Pons (tissue), 1 donor: ENCODE data around the gene FXYD3.

Experiments used
- DNase-seq: peaks from one replicate; pipeline ENCODE4 v3.0.0-alpha.2; 2016; ENCODE audit warnings: low spot score

Gene FXYD3

DNA sequence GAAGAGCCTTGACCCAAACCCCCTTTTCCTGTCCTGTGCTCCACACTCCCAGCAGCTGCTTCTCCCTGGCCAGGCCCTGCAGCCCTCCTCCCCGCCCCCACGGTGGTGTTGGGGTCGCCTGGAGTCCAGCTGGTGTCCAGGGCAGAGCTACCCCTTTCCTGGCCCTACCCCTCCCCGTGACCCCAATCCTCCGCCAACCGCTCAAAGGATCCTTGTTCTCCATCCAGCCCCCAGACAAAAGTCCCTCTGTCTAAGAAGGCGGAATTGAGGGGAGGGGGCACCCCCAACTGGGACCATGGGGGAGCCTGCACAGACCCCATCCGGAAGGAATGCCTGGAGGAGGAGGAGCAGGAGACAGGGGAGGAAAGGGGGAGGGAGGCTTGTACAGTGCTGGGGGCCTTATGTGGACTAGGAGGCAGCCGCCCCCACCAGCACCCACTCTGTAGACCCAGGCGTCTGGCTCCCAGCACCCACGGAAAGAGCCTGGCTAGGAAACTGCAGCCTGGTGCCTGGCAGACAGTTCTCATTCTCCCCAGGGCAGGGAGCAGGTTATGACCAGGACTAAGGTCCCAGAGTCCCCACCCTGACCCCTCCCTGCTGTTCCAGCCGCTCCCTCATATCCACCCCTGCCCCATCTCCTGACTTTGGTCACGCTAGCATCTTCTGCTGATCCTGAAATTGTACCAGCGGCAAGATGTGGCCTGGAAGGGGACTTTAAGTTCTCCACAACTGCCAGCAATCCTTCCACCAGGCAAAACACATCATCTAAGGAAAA, at the start of gene FXYD3:
FXYD3 (plus strand) TSS at position 647 of the 775 bp plus-strand sequence. CDS start 3,554 bp downstream, outside the sequence.
- peak; percentile 95 for DNase-seq

DNA sequence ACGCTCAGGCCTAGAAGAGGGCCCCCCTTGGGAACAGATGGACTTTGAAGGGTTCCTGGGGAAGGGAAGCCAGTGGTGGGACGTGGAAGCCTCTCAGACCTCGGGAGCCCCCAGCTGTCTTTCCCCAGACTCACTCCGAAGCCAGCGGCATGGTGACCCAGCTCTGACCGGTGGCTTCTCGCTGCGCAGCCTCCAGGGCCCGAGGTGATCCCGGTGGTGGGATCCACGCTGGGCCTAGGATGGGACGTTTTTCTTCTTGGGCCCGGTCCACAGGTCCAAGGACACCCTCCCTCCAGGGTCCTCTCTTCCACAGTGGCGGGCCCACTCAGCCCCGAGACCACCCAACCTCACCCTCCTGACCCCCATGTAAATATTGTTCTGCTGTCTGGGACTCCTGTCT, 49.5 kb upstream of the FXYD3 start:
- DNase-seq, result no peak

DNA sequence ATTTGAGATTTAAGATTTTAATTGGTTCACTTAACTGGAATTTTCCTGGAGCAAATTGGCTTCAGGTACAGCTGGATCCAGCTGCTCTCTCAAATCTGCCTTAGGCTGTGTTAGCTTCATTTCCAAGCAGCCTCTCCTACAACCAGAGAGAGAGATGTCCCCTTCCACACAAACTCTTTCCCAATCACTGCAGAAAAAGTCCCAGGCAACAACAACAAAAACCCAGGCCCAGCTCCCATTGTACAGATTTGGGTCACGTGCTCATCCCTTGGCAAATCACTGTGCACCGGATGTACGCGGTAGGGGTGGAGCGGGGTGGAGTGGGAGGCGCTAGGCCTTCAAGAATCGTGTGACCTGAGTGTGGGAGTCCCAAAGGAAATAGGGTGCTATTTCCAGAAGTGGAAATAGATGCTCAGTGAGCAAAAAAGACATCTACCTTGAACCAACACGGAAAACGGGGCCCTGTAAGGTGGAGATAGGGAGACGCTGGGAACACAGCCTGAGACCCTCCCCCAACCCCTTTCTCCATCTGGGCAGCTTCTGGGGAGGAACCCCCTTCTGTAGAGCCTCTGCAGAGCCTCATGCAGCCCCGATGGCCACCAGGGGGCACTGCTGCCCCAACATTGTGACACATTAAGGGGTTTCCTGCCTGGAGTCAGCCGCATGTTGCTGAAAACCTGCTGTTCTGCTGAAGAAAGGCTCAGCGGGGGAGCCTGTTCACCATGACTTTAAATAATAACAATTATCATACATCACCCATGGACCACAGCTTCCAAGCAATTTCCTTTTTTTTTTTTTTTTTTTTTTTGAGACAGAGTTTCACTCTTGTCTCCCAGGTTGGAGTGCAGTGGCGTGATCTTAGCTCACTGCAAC, 48.7 kb upstream of the FXYD3 start:
- DNase-seq, result peak; percentile 89

DNA sequence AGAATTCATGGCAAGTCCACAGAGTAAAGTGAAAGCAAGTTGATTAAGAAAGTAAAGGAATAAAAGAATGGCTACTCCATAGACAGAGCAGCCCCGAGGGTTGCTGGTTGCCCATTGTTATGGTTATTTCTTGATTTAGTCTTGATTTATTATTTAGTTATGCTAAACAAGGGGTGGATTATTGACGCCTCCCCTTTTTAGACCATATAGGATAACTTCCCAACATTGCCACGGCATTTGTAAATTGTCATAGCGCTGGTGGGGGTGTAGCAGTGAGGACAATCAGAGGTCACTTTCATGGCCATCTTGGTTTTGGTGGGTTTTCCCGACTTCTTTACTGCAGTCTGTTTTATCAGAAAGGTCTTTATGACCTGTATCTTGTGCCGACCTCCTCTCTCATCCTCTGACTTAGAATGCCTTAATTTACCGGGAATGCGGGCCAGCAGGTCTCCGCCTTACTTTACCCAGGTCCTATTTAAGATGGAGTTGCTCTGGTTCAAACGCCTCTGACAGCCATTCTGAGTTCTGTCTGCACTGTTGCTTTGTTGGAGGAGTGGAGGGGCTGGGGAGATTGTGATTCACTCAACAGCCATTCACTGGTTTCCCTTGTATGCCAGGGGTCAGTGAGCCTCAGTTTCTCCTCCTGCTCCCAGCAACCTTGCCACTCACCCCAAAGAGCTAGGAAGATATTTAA, 46.5 kb upstream of the FXYD3 start:
- DNase-seq, result no peak

DNA sequence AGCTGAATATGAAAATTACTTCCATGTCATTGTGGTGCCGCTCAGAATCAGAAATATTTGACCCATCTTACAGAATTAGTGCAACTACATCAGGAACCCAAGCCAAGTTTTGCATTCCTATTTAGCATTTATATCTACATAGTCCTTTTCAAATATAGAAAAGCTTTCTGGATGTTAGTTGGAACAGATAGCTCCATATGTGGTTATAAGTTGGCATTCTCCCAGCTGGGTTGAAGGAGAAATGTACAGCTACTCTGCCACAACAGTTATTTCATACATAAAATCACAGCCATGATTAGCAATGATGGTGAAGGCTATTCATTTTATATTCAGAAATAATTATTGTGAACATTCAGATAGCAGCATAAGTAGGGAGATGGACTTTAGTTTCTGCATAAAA, 45.9 kb upstream of the FXYD3 start:
- DNase-seq, result no peak

GRCh38 chr19:35070471-35070870, 45.2 kb upstream of the FXYD3 start:
- DNase-seq, result no peak

DNA sequence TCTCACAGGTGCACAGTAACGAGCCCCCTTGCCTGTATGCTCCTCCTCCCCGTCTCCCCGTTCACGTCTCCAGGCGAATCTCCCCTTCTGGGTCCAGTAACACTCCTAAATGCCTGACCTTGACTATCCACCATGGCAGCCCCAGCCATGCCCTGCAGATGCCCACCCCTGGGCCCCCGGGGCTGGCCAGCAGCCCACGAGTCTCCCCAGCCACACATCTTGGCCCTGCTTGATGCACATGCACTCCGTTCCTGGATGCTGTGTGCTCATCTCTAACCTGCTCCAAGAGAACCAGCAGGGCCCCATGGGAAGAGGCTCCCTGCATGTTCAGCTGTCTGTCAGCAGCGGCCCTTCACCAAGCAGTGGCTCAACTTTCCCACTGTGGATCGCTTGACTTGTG, 42.1 kb upstream of the FXYD3 start:
- DNase-seq, result no peak

DNA sequence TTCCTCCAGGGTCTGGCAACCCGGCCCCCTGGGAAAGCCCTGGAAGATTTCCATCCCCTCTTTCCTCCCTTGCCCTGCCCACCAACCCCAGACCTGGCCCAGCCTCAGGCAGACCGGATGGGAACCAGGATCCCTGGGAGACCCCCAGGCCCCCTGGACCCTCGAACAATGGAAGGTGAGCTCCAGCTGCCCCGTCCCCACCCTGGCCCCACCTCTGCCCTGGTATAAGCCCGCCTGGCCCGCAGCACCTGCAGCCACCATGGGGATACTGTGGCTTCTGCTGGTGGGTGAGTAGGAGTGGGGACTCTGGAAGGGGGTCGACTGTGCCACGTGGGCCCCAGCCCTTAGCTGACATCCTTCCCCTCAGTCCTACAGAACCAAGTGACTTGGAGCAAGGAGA, 41.7 kb upstream of the FXYD3 start:
- no peak for DNase-seq

- DNase-seq, result no peak
These were observed 41.0 kb upstream of the FXYD3 start for GRCh38 chr19:35074426-35075201.

DNA sequence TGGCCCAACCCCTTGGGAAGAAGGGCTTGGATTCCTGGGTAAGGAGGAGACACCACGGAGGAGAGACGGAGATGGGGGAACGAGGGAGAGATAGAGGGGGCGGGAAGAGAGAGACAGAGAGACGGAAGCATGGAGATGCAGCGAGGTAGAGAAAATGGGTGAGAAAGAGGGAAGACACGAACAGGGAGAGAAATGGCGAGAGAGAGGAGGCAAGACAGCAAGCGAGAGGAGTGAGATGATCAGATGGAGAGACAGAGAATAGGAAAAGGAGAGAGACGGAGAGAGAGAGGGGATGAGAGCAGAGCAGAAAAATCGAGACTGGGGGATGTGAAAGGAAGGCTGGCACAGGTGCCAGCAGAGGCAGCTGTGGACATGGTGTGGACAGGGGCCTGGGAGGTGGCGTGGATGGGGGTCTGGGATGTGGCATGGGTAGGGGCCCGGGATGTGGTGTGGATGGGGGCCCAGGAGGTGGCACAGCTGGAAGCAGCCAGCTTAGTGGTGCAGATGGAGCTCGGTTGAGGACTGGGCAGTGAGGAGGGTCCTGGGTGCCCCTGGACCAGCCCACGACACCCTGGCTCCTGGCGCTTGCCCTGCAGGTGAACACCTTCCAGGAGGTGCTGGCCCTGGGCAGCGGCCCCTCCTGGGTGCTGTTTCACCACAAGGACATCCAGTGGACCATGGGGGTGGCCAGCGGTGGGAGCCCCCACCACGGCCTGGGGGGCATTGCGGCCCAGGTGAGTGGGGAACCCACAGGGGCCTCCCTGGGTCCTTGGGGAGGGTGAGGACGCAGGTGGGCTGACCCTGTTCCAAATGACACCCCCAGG, 40.2 kb upstream of the FXYD3 start:
- no peak for DNase-seq

DNA sequence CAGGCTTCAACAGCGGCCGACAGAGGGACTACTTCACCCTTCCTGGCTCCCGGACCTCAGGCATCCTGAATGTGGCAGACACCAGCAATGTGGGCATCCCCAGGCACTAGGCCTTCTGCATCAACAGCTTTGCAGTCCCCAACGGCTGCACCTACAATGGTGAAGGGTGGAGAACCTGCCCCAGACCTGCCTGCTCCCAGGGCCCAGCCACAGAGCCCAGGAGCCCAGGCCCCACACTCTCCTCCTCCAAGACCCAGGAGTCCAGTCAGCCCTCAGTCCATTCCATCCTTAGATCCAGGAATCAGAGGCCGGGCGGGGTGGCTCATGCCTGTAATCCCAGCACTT, 39.6 kb upstream of the FXYD3 start:
- no peak for DNase-seq

DNA sequence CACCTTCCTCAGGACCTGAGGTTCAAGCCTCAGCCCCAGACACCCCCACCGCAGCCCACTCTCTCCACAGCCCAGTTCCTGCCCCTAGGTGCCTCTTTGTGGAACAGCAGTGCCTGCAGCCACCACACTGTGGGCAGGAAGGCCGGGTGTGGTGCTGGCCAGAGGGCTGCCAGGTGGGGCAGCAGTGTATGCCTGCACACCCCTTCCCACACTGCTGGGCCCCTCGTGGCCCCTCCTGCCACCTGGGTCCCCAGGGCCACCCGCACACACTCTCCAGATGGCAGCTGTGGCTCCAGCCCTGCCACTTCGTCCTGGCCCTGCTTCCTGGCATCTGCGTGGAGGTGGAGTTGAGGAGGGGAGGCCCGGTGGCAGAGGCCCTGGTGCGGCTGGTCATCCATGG, 39.0 kb upstream of the FXYD3 start:
- no peak for DNase-seq

- DNase-seq, result no peak
These were observed 38.0 kb upstream of the FXYD3 start for GRCh38 chr19:35077411-35078223.

DNA sequence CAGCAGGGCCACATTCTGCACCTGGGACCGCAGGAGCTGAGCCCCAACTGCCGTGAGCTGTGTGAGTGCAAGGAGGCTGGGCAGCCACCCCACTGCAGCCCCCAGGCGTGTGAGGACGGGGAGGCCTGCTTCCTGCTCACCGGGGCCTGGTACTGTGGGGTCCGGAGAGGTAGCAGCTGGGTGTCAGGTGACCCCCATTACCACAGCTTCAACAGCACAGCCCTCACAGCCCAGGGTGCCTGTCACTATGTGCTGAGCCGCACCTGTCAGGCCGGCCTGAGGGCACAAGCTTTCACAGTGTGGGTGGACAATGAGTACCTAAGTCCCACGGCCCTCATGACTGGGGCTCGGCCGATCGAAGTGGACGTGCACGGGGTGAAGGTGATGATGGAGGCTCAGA, 35.8 kb upstream of the FXYD3 start:
- no peak for DNase-seq

- DNase-seq, result no peak
These were observed 34.9 kb upstream of the FXYD3 start for GRCh38 chr19:35080613-35081170.

DNA sequence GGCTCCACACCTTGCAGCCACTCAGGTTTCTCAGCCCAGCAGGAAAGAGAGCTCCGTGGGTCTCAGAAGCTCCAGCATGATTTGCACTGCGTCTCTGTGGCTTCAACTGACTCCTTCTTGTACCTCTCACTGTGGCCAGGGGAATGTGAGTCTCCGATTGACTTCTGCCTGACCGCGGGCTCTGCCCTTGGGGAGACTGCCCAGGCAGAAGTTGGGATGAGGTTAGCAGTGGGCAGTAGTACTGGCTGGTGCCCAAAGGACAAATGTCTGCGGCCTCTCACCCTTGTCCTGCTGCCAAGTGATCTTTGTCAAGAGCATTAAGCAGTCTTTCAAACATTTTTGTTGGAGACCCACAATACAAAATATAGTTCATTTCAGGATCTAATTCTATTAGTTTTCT, 34.4 kb upstream of the FXYD3 start:
- DNase-seq, result no peak

DNA sequence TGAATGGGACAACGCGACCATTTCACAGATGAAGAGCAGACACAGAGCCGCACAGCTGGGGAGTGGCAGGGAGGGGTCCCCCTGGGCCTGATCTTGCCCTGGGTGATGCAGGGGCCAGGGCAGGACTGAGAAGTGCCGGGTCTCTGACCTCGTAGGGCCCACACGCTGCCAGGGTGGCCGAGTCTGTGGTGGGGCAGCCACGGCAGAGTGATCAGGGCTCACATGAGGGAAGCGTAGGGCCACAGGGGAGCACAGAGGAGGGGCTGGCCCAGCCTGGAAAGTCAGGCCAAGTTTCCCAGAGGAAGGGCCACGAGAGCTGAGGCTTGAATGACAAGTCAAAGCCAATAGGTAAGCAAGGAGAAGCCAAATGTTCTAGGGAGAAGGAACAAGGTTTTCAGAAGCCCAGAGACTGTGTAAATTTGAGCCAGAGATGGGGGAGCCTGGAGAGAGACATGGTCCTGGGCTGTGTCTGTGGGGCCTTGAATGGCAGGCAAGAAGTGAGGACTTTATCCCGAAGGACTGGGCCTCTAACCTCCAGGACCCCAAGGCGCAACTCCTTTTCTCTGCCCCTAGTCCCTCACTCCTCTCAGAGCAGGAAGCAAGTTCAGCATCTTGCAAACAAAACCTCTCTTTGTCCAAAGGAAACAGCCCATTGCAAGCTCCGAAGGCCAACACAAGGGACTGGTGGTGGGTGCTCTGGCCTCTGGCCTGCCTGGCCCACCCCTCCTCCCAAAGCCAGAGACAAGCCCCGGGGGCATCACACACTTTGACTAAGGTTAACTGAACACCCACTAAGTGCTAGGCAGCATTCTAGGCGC, 31.7 kb upstream of the FXYD3 start:
- no peak for DNase-seq

DNA sequence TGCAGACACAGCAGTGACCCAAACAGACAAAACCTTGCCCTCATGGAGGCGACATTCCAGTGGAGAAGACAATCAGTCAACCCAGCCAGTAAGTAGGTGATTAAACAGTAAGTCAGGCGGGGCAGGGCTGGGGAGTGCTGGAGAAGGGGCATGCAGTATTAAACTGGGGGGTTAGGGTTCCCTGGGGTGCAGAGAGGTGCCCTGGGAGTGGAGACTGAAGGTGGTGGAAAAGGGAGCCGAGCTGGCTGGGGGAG, 31.2 kb upstream of the FXYD3 start:
- DNase-seq, result no peak

DNA sequence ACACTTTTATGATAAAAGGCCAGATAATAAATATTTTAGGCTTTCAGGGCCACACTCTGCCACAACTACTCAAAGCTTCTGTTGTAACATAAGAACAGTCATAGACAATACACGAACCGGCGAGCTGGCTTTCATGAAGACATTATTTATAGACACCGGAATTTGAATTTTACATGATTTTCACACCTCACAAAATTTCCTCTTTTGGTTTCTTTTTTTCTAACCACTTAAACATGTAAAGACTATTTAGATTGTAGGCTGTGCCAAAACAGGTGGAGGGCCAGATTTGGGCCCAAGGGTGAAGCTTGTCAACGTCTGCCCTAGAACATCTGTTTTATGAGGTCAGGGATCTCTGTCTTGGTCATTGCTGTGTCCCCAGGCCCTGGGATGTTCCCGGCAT, 29.7 kb upstream of the FXYD3 start:
- DNase-seq, result no peak
